H9 (cell line): ENCODE measurements around the gene STKLD1. TPM values are rescaled to one million over a fixed set of nuclear protein-coding genes. Genes with fewer than 3 reads are reported as not detected.

Experiments
- DNase-seq: peaks from one replicate; pipeline ENCODE4 v3.0.0-alpha.2; 2017
- H2AFZ ChIP-seq: one replicate; pipeline ENCODE4 v1.6.1; 2013; ENCODE audit warnings: mild to moderate bottlenecking, low read length, control low read depth, moderate library complexity
- H2AK5ac ChIP-seq: 2 replicates; pipeline ENCODE4 v1.6.1; 2013; ENCODE audit warnings: low read length, control low read depth, mixed read lengths; ENCODE audit not compliant: insufficient read length
- H2BK120ac ChIP-seq: one replicate; pipeline ENCODE4 v1.6.1; 2013; ENCODE audit warnings: low read depth, mild to moderate bottlenecking, low read length, control low read depth, inconsistent platforms; ENCODE audit not compliant: poor library complexity, severe bottlenecking
- H2BK12ac ChIP-seq: 2 replicates; pipeline ENCODE4 v1.6.1; 2013; ENCODE audit warnings: low read length, control low read depth, mixed read lengths, low read depth; ENCODE audit not compliant: insufficient read length
- H2BK15ac ChIP-seq: 2 replicates; pipeline ENCODE4 v1.6.1; 2013; ENCODE audit warnings: low read depth, low read length, control low read depth
- H2BK20ac ChIP-seq: one replicate; pipeline ENCODE4 v1.6.1; 2013; ENCODE audit warnings: low read depth, mild to moderate bottlenecking, low read length, control low read depth, inconsistent platforms; ENCODE audit not compliant: poor library complexity, severe bottlenecking
- H2BK5ac ChIP-seq: 2 replicates; pipeline ENCODE4 v1.6.1; 2013; ENCODE audit warnings: low read length, control low read depth, mixed read lengths; ENCODE audit not compliant: insufficient read length
- H3K14ac ChIP-seq: 2 replicates; pipeline ENCODE4 v1.6.1; 2013; ENCODE audit warnings: low read length, control low read depth; ENCODE audit not compliant: insufficient read depth
- H3K18ac ChIP-seq: 2 replicates; pipeline ENCODE4 v1.6.1; 2013; ENCODE audit warnings: low read depth, mild to moderate bottlenecking, mixed read lengths, low read length, control low read depth; ENCODE audit not compliant: insufficient read length
- H3K23ac ChIP-seq: 2 replicates; pipeline ENCODE4 v1.6.1; 2013; ENCODE audit warnings: low read length, control low read depth, mixed read lengths, low read depth; ENCODE audit not compliant: insufficient read length
- H3K23me2 ChIP-seq: 2 replicates; pipeline ENCODE4 v1.6.1; 2013; ENCODE audit warnings: low read depth, mild to moderate bottlenecking, mixed read lengths, low read length, control low read depth; ENCODE audit not compliant: insufficient read length, poor library complexity, severe bottlenecking
- H3K27ac ChIP-seq: 2 replicates; pipeline ENCODE4 v1.5.1; 2013; ENCODE audit warnings: low read length, control low read depth, mixed read lengths, low read depth; ENCODE audit not compliant: insufficient read length
- H3K27me3 ChIP-seq: 2 replicates; pipeline ENCODE4 v1.6.1; 2013; ENCODE audit warnings: low read length, control low read depth, inconsistent platforms; ENCODE audit not compliant: insufficient read depth
- H3K4ac ChIP-seq: 2 replicates; pipeline ENCODE4 v1.6.1; 2013; ENCODE audit warnings: low read depth, mild to moderate bottlenecking, control low read depth, inconsistent platforms, low read length, moderate library complexity
- H3K4me1 ChIP-seq: 2 replicates; pipeline ENCODE4 v1.6.1; 2013; ENCODE audit warnings: low read length, control low read depth, inconsistent platforms; ENCODE audit not compliant: insufficient read depth
- H3K4me2 ChIP-seq: 2 replicates; pipeline ENCODE4 v1.6.1; 2013; ENCODE audit warnings: low read length, control low read depth, mixed read lengths; ENCODE audit not compliant: insufficient read length, insufficient read depth
- H3K56ac ChIP-seq: 2 replicates; pipeline ENCODE4 v1.6.1; 2013; ENCODE audit warnings: low read depth, mild to moderate bottlenecking, mixed read lengths, low read length, control low read depth; ENCODE audit not compliant: insufficient read length
- H3K79me1 ChIP-seq: 2 replicates; pipeline ENCODE4 v1.6.1; 2013; ENCODE audit warnings: low read depth, mild to moderate bottlenecking, moderate library complexity, low read length, control low read depth, inconsistent platforms; ENCODE audit not compliant: insufficient read depth, poor library complexity, severe bottlenecking
- H3K79me2 ChIP-seq: 2 replicates; pipeline ENCODE4 v1.6.1; 2013; ENCODE audit warnings: low read length, control low read depth, inconsistent platforms; ENCODE audit not compliant: insufficient read depth
- H3K9ac ChIP-seq: 2 replicates; pipeline ENCODE4 v1.6.1; 2013; ENCODE audit warnings: low read length, control low read depth, mixed read lengths; ENCODE audit not compliant: insufficient read length; ENCODE audit errors: extremely low read depth
- H3K9me3 ChIP-seq: one replicate; pipeline ENCODE4 v1.6.1; 2013; ENCODE audit warnings: low read depth, low read length, inconsistent platforms; ENCODE audit not compliant: control insufficient read depth
- H3T11ph ChIP-seq: one replicate; pipeline ENCODE4 v1.6.1; 2013; ENCODE audit warnings: mild to moderate bottlenecking, low read length, control low read depth, inconsistent platforms
- H4K20me1 ChIP-seq: one replicate; pipeline ENCODE4 v1.6.1; 2013; ENCODE audit not compliant: control insufficient read depth, insufficient read length, insufficient read depth
- H4K5ac ChIP-seq: 2 replicates; pipeline ENCODE4 v1.6.1; 2013; ENCODE audit warnings: low read depth, mild to moderate bottlenecking, mixed read lengths, low read length, control low read depth; ENCODE audit not compliant: insufficient read length
- H4K8ac ChIP-seq: replicated peaks from 2 replicates; pipeline ENCODE4 v1.6.1; 2013; ENCODE audit warnings: low read length, control low read depth, mixed read lengths, low read depth; ENCODE audit not compliant: insufficient read length
- H4K91ac ChIP-seq: 2 replicates; pipeline ENCODE4 v1.6.1; 2013; ENCODE audit warnings: low read depth, mild to moderate bottlenecking, moderate library complexity, mixed read lengths, low read length, control low read depth; ENCODE audit not compliant: insufficient read length
- H3K27ac Mint-ChIP-seq, 3 experiments: 2 replicates in 2 of 3; 3 replicates in 1 of 3; pipeline ENCODE4 v1.8.0; 2020 to 2021; ENCODE audit warnings: mixed read lengths in 3 of 3, mild to moderate bottlenecking in 1 of 3, moderate library complexity in 1 of 3
- H3K27me3 Mint-ChIP-seq: 2 replicates; pipeline ENCODE4 v1.8.0; 2021; ENCODE audit warnings: low read depth, mild to moderate bottlenecking, moderate library complexity, mixed read lengths
- H3K36me3 Mint-ChIP-seq, 3 experiments: 2 replicates in 2 of 3; 3 replicates in 1 of 3; pipeline ENCODE4 v1.8.0; 2020 to 2021; ENCODE audit warnings: low read depth in 3 of 3, mixed read lengths in 3 of 3; ENCODE audit not compliant: insufficient read depth in 1 of 3
- H3K4me1 Mint-ChIP-seq, 2 experiments: 2 replicates each; pipeline ENCODE4 v1.8.0; 2020; ENCODE audit warnings: mixed read lengths in 2 of 2
- H3K4me3 Mint-ChIP-seq, 2 experiments: 2 replicates in 1 of 2; 3 replicates in 1 of 2; pipeline ENCODE4 v1.8.0; 2020 to 2021; ENCODE audit warnings: mild to moderate bottlenecking in 2 of 2, mixed read lengths in 2 of 2, moderate library complexity in 1 of 2
- H3K9me3 Mint-ChIP-seq, 2 experiments: 2 replicates in 1 of 2; 3 replicates in 1 of 2; pipeline ENCODE4 v1.8.0; 2020; ENCODE audit warnings: mild to moderate bottlenecking in 2 of 2, mixed read lengths in 2 of 2, moderate library complexity in 1 of 2
- CTCF ChIP-seq: fragments of 200-600 bp; sonication (generic); conservative IDR thresholded peaks from 3 replicates; pipeline ENCODE4 v1.8.0; 2021; ENCODE audit warnings: antibody characterized with exemption, mild to moderate bottlenecking
- WGBS: extraction: QIAGEN DNeasy Blood & Tissue Kit; methylation state at CpG from one replicate; pipeline ENCODE4 v1.1.7; 2013; ENCODE audit warnings: missing lambda C conversion rate, low lambda C conversion rate, mixed read lengths; ENCODE audit not compliant: insufficient read length; ENCODE audit errors: extremely low coverage; 5-methylcytosine and 5-hydroxymethylcytosine counted together
- total RNA-seq: library from RNA; stranded (reverse); gene quantifications from 2 replicates; pipeline ENCODE4 v1.2.1, GENCODE V29; 2021

The STKLD1 gene
- total RNA-seq, 1 experiment from 2014 or later = 0.57 TPM

GRCh38 chr9:133344071-133344470, 32.1 kb upstream of the STKLD1 start:
- Mint-ChIP-seq H3K4me3 (peak overlapping the region in 1 of 2 experiments; percentile 46; a peak in 1 of 5 replicates), H3K4me1 (peaks cover 13 to 18% of the 10 kb centered on the region in 2 experiments), H3K27me3 (no peaks in the 10 kb centered on the region), H3K9me3 (peaks cover 0 to 3% of the 10 kb centered on the region in 2 experiments; a peak in 1 of 5 replicates), H3K27ac (no peak overlapping the region), H3K36me3 (peaks cover 62 to 88% (median 85%) of the 10 kb centered on the region in 3 experiments)
- Histone ChIP-seq H2BK120ac (no peak overlapping the region), H3K23me2 (peaks cover 3% of the 10 kb centered on the region), H3K18ac (no peak overlapping the region), H2AFZ (no peak overlapping the region), H2AK5ac (no peak overlapping the region), H3K9me3 (no peaks in the 10 kb centered on the region), H3K79me2 (peaks cover 12% of the 10 kb centered on the region; the same call in 1 of the 2 replicates), H4K8ac (no peak overlapping the region), H4K20me1 (no peaks in the 10 kb centered on the region), H2BK15ac (no peak overlapping the region), H3K27me3 (no peaks in the 10 kb centered on the region), H3K9ac (no peak overlapping the region), H3K14ac (no peak overlapping the region), H3K79me1 (peaks cover 10% of the 10 kb centered on the region), H3K56ac (no peak overlapping the region), H3K4me2 (no peak overlapping the region), H3K23ac (no peak overlapping the region), H4K91ac (no peak overlapping the region), H2BK20ac (no peak overlapping the region), H4K5ac (no peak overlapping the region), H3K4ac (no peak overlapping the region), H3K4me1 (no peaks in the 10 kb centered on the region; the same call in 1 of the 2 replicates), H3K27ac (no peak overlapping the region), H3T11ph (no peak overlapping the region), H2BK5ac (no peak overlapping the region), H2BK12ac (no peak overlapping the region)
- no peak for DNase-seq
- no peak for TF ChIP-seq CTCF
- no CpG with 5 or more reads among the region's 19 CpGs for WGBS
